ENCODE measurements around the gene CEP170B. TPM values are rescaled to one million over a fixed set of nuclear protein-coding genes. Genes with fewer than 3 reads are reported as not detected.
A peak's percentile ranks its signal among the peaks of the same experiment; 100 is the strongest.
"Not testable (repeated sequence)": the region's sequence is repeated elsewhere in the genome, so short reads cannot be mapped to it uniquely, and the experiment has no call there.

Gene CEP170B
- total RNA-seq, 1 donor from 2014 or later: 1.6 TPM

DNA sequence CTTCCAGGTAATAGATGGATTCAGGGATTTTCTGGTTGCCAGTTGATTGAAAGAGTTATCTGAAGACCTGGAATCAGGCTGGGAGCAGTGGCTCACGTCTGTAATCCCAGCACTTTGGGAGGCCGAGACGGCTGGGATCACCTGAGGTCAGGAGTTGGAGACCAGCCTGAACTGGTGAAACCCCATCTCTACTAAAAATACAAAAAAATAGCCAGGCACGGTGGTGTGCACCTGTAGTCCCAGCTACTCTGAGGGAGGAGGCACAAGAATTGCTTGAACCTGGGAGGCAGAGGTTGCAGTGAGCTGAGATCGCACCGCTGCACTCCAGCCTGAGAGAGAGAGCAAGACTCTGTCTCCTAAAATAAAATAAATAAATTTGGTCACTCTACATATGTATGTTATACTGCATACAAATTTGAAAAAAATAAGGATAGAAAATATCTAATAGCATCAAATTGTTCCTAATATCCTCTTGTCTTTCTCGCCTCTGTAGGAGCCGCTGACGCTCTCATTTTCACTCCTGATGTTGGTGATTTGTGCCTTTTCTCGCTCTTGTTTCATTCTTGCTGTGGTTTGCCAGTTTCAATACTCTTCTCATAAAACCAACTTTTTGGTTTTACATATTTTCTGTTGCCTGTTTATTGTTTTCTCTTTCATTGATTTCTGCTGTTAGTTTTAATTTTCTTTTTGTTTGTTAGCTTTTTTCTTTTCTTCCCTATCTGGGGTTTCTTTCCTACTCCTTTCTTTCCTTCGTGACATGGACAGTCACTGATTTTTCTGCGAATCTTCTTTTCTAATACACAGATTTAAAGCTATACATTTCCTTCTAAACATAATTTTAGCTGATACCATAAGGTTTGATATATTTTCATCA lies 35.8 kb downstream of the CEP170B start:
- Mint-ChIP-seq H3K4me3 (no peak overlapping the region), H3K4me1 (peaks cover 16% of the 10 kb centered on the region), H3K27ac (no peak overlapping the region), H3K9me3 (no peaks in the 10 kb centered on the region), H3K36me3 (ENCODE audit: low read depth) (no peaks in the 10 kb centered on the region), H3K27me3 (peaks cover 16% of the 10 kb centered on the region)
- ATAC-seq (ENCODE audit: low read depth) (no peak), DNase-seq (no peak)
- CTCF ChIA-PET: interaction anchor here (1.1 kb wide), 2 partner anchors 16 to 32 kb away, joined by 3 read pairs; no protein-coding TSS in a partner anchor
- POLR2A ChIA-PET: no interaction called here
- TF ChIP-seq, protein P1, sequence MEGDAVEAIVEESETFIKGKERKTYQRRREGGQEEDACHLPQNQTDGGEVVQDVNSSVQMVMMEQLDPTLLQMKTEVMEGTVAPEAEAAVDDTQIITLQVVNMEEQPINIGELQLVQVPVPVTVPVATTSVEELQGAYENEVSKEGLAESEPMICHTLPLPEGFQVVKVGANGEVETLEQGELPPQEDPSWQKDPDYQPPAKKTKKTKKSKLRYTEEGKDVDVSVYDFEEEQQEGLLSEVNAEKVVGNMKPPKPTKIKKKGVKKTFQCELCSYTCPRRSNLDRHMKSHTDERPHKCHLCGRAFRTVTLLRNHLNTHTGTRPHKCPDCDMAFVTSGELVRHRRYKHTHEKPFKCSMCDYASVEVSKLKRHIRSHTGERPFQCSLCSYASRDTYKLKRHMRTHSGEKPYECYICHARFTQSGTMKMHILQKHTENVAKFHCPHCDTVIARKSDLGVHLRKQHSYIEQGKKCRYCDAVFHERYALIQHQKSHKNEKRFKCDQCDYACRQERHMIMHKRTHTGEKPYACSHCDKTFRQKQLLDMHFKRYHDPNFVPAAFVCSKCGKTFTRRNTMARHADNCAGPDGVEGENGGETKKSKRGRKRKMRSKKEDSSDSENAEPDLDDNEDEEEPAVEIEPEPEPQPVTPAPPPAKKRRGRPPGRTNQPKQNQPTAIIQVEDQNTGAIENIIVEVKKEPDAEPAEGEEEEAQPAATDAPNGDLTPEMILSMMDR (IDR thresholded peaks at IDR 0.05): no peak
- intact Hi-C loops (cut with micrococcal nuclease): no loop called here

DNA sequence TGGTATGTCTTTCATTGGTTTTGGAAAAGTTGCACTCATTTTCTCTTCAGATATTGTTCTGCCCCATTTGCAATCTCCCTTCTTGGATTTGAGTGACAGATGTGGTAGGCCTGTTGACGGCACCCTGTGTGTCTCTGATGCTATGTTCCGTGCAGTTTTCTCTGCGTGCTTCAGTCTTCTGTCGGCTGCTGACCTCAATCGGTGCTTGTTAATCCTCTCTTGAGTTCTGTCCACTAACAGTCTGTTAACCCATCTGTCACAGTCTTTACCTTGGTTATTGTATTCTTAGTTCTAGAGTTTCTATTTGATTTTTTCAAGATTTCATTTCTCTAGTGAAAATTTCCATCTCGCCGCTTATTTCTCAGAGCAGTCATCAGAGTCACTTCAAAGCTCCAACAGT lies 38.9 kb downstream of the CEP170B start:
- TF ChIP-seq, protein P1 (IDR thresholded peaks at IDR 0.05): no peak
- no peak overlapping the region for H3K27ac Mint-ChIP-seq
- no peak for ATAC-seq (ENCODE audit: low read depth)
- H3K9me3 Mint-ChIP-seq: peaks cover 4% of the 10 kb centered on the region
- ChIA-PET POLR2A (interaction anchor here (1.3 kb wide), 1 partner anchor 22 kb away, joined by 5 read pairs; no protein-coding TSS in a partner anchor), CTCF (no interaction called here)
- H3K27me3 Mint-ChIP-seq: peaks cover 19% of the 10 kb centered on the region
- peaks cover 10% of the 10 kb centered on the region for H3K4me1 Mint-ChIP-seq
- no peak overlapping the region for H3K4me3 Mint-ChIP-seq
- intact Hi-C loops (cut with micrococcal nuclease): no loop called here
- no peak for DNase-seq
- no peaks in the 10 kb centered on the region for H3K36me3 Mint-ChIP-seq (ENCODE audit: low read depth)

DNA sequence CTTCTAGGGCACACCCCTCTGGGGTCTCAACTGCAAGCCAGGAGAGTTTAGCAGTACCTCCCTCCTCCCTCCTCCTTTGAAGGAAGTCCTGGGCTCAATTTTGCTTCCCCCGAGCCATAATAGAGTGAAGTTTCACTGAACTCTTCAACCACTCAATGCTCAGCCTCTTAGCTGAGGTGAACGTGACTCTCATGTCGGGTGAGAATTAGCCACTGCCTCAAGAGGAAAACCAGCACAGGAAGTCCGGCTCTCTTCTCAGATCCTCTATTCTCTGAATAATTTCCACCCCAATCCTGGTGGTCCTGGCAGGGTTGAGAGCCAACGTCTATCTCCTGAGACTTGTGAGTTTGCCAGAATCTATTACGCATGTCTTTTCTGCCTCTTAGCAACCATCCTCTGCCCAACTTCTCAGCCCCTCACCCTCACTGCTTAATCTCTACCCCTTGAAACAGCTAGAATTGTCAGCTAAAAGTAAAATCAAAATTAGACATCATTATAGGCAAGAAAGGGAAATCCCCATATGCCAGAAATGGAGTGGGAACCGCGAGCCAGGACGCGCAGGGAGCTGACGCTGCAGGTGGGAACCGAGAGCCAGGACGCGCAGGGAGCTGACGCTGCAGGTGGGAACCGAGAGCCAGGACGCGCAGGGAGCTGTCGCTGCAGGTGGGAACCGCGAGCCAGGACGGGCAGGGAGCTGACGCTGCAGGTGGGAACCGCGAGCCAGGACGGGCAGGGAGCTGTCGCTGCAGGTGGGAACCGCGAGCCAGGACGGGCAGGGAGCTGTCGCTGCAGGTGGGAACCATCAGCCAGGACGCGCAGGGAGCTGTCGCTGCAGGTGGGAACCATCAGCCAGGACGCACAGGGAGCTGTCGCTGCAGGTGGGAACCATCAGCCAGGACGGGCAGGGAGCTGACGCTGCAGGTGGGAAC lies 39.8 kb downstream of the CEP170B start:
- H3K27ac Mint-ChIP-seq; DNase-seq; ATAC-seq (ENCODE audit: low read depth); H3K4me1 Mint-ChIP-seq; H3K9me3 Mint-ChIP-seq; H3K36me3 Mint-ChIP-seq (ENCODE audit: low read depth); intact Hi-C loops (cut with micrococcal nuclease): not testable (repeated sequence)
- ChIA-PET POLR2A (interaction anchor here (1.3 to 1.4 kb wide), 2 partner anchors 18 to 21 kb away, joined by 4 to 5 read pairs; no protein-coding TSS in a partner anchor), CTCF (interaction anchor here (1.3 kb wide), 1 partner anchor 28 kb away, joined by 3 read pairs; no protein-coding TSS in a partner anchor)
- Mint-ChIP-seq H3K27me3 (peaks cover 19% of the 10 kb centered on the region), H3K4me3 (peak overlapping the region; percentile 24)

DNA sequence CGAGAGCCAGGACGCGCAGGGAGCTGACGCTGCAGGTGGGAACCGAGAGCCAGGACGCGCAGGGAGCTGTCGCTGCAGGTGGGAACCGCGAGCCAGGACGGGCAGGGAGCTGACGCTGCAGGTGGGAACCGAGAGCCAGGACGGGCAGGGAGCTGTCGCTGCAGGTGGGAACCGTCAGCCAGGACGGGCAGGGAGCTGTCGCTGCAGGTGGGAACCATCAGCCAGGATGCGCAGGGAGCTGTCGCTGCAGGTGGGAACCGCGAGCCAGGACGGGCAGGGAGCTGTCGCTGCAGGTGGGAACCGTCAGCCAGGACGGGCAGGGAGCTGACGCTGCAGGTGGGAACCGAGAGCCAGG lies 40.5 kb downstream of the CEP170B start:
- ChIA-PET POLR2A (interaction anchor here (1.3 to 1.4 kb wide), 2 partner anchors 17 to 20 kb away, joined by 4 to 5 read pairs; no protein-coding TSS in a partner anchor), CTCF (interaction anchor here (0.7 to 1.3 kb wide), 2 partner anchors 28 to 631 kb away, joined by 3 to 5 read pairs; no protein-coding TSS in a partner anchor)
- DNase-seq; H3K27ac Mint-ChIP-seq; H3K4me1 Mint-ChIP-seq; H3K4me3 Mint-ChIP-seq; ATAC-seq (ENCODE audit: low read depth); H3K36me3 Mint-ChIP-seq (ENCODE audit: low read depth); H3K9me3 Mint-ChIP-seq; intact Hi-C loops (cut with micrococcal nuclease): not testable (repeated sequence)
- H3K27me3 Mint-ChIP-seq: peaks cover 19% of the 10 kb centered on the region

DNA sequence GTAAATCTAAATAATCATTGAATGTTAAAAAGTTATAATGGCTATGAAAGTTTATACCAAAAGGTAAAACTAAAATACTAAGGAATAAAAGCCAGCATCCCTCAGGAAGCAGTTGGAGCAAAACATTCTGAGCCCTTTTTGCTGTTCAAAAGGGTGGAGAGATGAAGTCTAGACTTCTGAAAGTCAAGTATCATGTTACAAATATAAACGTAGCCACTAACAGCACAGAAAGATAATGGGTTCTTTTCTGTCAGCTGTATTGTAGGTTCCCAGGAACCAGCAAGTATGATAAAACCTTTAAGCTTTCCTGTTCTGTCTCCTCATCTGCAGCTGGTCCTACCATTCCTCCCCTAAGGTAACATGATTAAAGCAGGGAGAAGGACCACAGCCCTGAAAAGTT lies 43.2 kb downstream of the CEP170B start:
- Mint-ChIP-seq H3K4me3 (no peak overlapping the region), H3K4me1 (peaks cover 10% of the 10 kb centered on the region), H3K27me3 (peaks cover 19% of the 10 kb centered on the region), H3K9me3 (peaks cover 12% of the 10 kb centered on the region), H3K36me3 (ENCODE audit: low read depth) (no peaks in the 10 kb centered on the region), H3K27ac (no peak overlapping the region)
- CTCF ChIA-PET: no interaction called here
- DNase-seq (no peak), ATAC-seq (ENCODE audit: low read depth) (no peak)
- POLR2A ChIA-PET: interaction anchor here (1.4 kb wide), 1 partner anchor 8 kb away, joined by 3 read pairs; no protein-coding TSS in a partner anchor
- intact Hi-C loops (cut with micrococcal nuclease): no loop called here
- TF ChIP-seq, protein P1 (IDR thresholded peaks at IDR 0.05): no peak
